DOHH2 (cell line): Measurements from ENCODE around the gene MAFB.

Experiments
- H3F3A ChIP-seq: fragments of 200-600 bp; sonication (generic), shearing (Covaris generic); 2 replicates; pipeline ENCODE4 v1.6.0; 2016; ENCODE audit warnings: antibody characterized with exemption, mild to moderate bottlenecking; ENCODE audit not compliant: control insufficient read depth, insufficient read depth
- H3K27ac ChIP-seq: fragments of 200-600 bp; sonication (generic); 2 replicates; pipeline ENCODE4 v1.5.1; 2014; ENCODE audit warnings: low read depth, mild to moderate bottlenecking, low read length, moderate library complexity
- H3K27me3 ChIP-seq: fragments of 200-600 bp; sonication (generic); 2 replicates; pipeline ENCODE4 v1.6.1; 2014; ENCODE audit warnings: mild to moderate bottlenecking, low read length, mixed read lengths; ENCODE audit not compliant: control insufficient read depth
- H3K36me3 ChIP-seq: fragments of 200-600 bp; sonication (generic); 2 replicates; pipeline ENCODE4 v1.6.1; 2014; ENCODE audit warnings: mild to moderate bottlenecking, low read length, moderate library complexity, mixed read lengths; ENCODE audit not compliant: control insufficient read depth
- H3K4me1 ChIP-seq: fragments of 200-600 bp; sonication (generic); 2 replicates; pipeline ENCODE4 v1.6.1; 2014; ENCODE audit warnings: mild to moderate bottlenecking, low read length, mixed read lengths; ENCODE audit not compliant: control insufficient read depth
- H3K4me2 ChIP-seq: fragments of 200-600 bp; sonication (generic); 2 replicates; pipeline ENCODE4 v1.6.0; 2014; ENCODE audit warnings: mild to moderate bottlenecking, low read length, moderate library complexity
- H3K4me3 ChIP-seq: fragments of 200-600 bp; sonication (generic); 2 replicates; pipeline ENCODE4 v1.5.1; 2014; ENCODE audit warnings: mild to moderate bottlenecking, low read length, mixed read lengths
- H3K79me2 ChIP-seq: fragments of 200-600 bp; sonication (generic); 2 replicates; pipeline ENCODE4 v1.6.1; 2014; ENCODE audit warnings: mild to moderate bottlenecking, low read length, mixed read lengths; ENCODE audit not compliant: control insufficient read depth
- H3K9me2 ChIP-seq: fragments of 200-600 bp; sonication (generic); replicated peaks from 2 replicates; pipeline ENCODE4 v1.6.1; 2014; ENCODE audit warnings: mild to moderate bottlenecking, low read length, mixed read lengths; ENCODE audit not compliant: control insufficient read depth
- H3K9me3 ChIP-seq: fragments of 200-600 bp; sonication (generic); 2 replicates; pipeline ENCODE4 v1.6.1; 2014; ENCODE audit warnings: antibody characterized with exemption, low read length, mixed read lengths; ENCODE audit not compliant: control insufficient read depth, insufficient read depth
- H4K20me1 ChIP-seq: fragments of 200-600 bp; sonication (generic); 2 replicates; pipeline ENCODE4 v1.6.0; 2014; ENCODE audit warnings: low read depth, mild to moderate bottlenecking, antibody characterized with exemption, low read length, moderate library complexity; ENCODE audit not compliant: control insufficient read depth, insufficient read depth
- CTCF ChIP-seq: fragments of 200-600 bp; sonication (generic); IDR thresholded peaks from one replicate; pipeline ENCODE4 v1.5.1; 2014; ENCODE audit warnings: antibody characterized with exemption, mild to moderate bottlenecking, low read depth, low read length; ENCODE audit not compliant: poor library complexity, severe bottlenecking
- EZH2phosphoT487 ChIP-seq: fragments of 200-600 bp; sonication (generic); IDR thresholded peaks from 2 replicates; pipeline ENCODE4 v1.6.1; 2017; ENCODE audit warnings: borderline replicate concordance, mild to moderate bottlenecking, antibody characterized with exemption, low read length, moderate library complexity, mixed read lengths

Gene MAFB

DNA sequence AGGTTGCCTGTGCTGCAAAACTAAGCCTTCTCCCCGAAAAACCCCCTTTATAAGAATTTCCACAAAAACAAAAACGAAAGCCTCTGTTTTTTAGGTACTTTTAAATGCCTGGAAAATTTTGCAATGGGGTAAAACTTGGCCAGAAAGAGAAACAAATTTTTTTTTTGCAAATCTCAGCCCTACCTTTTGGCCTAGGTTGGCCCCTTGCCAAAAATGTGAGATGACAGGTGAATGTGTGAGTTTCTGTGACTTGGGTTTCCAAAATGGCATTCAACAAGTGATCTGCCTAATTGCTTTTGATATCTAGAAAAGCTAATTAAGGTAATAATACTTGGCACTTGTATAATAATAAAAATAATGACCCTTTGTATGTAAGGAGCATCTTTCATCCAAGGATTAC, 48.4 kb downstream of the MAFB start:
- no peaks in the 10 kb centered on the region for H3K9me3 ChIP-seq
- H3K4me2 ChIP-seq, result no peak overlapping the region
- no peaks in the 10 kb centered on the region for H3K9me2 ChIP-seq
- H3F3A ChIP-seq, result no peaks in the 10 kb centered on the region
- no peaks in the 10 kb centered on the region for H3K36me3 ChIP-seq
- H4K20me1 ChIP-seq, result no peaks in the 10 kb centered on the region
- TF ChIP-seq EZH2phosphoT487, result no peak
- TF ChIP-seq CTCF, result no peak
- H3K4me3 ChIP-seq, result no peak overlapping the region
- H3K27ac ChIP-seq, result no peak overlapping the region
- no peaks in the 10 kb centered on the region for H3K79me2 ChIP-seq
- H3K27me3 ChIP-seq, result no peaks in the 10 kb centered on the region
- no peaks in the 10 kb centered on the region for H3K4me1 ChIP-seq

DNA sequence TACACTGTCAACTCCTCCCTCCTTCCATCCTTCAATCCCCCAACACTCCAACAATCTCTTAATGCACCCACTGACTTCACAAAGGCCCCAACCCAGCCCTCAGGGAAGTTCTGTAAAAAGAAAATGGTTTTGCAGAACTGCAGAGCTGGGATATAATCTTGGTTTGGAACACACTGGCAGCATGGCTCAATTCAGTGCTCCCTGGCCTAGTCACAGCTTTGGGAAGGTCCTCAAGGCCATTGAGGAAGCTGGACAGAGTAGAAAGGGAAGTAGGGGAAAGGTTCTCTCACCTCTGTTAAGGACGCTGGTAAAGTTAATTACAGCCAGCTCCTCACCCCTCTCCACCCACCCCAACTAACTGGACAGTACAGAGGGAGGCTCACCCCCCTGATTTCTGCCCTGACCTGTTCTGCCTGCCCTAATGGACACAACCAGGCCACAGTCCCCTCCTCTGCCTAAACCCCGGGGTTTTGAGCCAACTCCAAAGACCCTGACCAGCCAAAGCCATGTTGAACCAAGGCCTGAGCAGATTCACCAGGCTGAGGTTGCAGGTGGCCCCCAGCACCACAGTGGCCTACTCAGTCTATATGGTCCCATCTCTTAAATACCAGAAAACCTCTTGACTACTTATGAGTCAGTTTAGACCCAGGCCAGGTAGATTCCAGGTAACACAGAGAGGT, 49.2 kb downstream of the MAFB start:
- H3K9me2 ChIP-seq, result no peaks in the 10 kb centered on the region
- no peak overlapping the region for H3K4me3 ChIP-seq
- H3K9me3 ChIP-seq, result no peaks in the 10 kb centered on the region
- no peaks in the 10 kb centered on the region for H3K36me3 ChIP-seq
- no peaks in the 10 kb centered on the region for H3F3A ChIP-seq
- TF ChIP-seq CTCF, result no peak
- no peak for TF ChIP-seq EZH2phosphoT487
- no peaks in the 10 kb centered on the region for H4K20me1 ChIP-seq
- no peak overlapping the region for H3K4me2 ChIP-seq
- no peak overlapping the region for H3K27ac ChIP-seq
- peaks cover 2% of the 10 kb centered on the region; the same call in 1 of the 2 replicates for H3K27me3 ChIP-seq
- no peaks in the 10 kb centered on the region for H3K4me1 ChIP-seq
- no peaks in the 10 kb centered on the region for H3K79me2 ChIP-seq

GRCh38 chr20:40639132-40639531, 49.9 kb downstream of the MAFB start:
- Histone ChIP-seq H4K20me1 (no peaks in the 10 kb centered on the region), H3K27me3 (peaks cover 3% of the 10 kb centered on the region; the same call in 1 of the 2 replicates), H3K4me1 (no peaks in the 10 kb centered on the region), H3K4me3 (no peak overlapping the region), H3F3A (no peaks in the 10 kb centered on the region), H3K9me3 (no peaks in the 10 kb centered on the region), H3K27ac (no peak overlapping the region), H3K9me2 (no peaks in the 10 kb centered on the region), H3K79me2 (no peaks in the 10 kb centered on the region), H3K4me2 (no peak overlapping the region), H3K36me3 (no peaks in the 10 kb centered on the region)
- TF ChIP-seq EZH2phosphoT487 (no peak), CTCF (no peak)
